Gastroesophageal sphincter (tissue), 3 donors: ENCODE results near the gene JCHAIN.

Experiments used
- CTCF ChIP-seq, 4 experiments: fragments of 200-600 bp in 2 of 4; fragments of 450-650 bp in 2 of 4; sonication (generic) in 1 of 4; IDR thresholded peaks; one replicate each; pipeline ENCODE4 v1.5.1; 2017 to 2019; ENCODE audit warnings: antibody characterized with exemption in 4 of 4, mild to moderate bottlenecking in 2 of 4, moderate library complexity in 2 of 4
- EP300 ChIP-seq: sonication (generic); formaldehyde crosslinking; IDR thresholded peaks from one replicate; pipeline ENCODE4 v1.6.1; 2017; ENCODE audit warnings: antibody characterized with exemption, mild to moderate bottlenecking
- POLR2A ChIP-seq, 2 donors: fragments of 450-650 bp; IDR thresholded peaks; one replicate each; pipeline ENCODE4 v1.6.1; 2017; ENCODE audit warnings: antibody characterized with exemption in 2 of 2, mild to moderate bottlenecking in 2 of 2, moderate library complexity in 1 of 2

- TF ChIP-seq POLR2A (IDR thresholded peaks at IDR 0.05) (no peak), CTCF (IDR thresholded peaks at IDR 0.05) (no peak), EP300 (no peak)
Measured at GRCh38 chr4:70700712-70701111, 34.4 kb upstream of the JCHAIN start.
